ENCODE data around the gene SLC27A3. TPM values are rescaled to one million over a fixed set of nuclear protein-coding genes. Genes with fewer than 3 reads are reported as not detected.

SLC27A3 gene
- polyA plus RNA-seq, 1 donor from 2014 or later: 30.6 TPM

DNA sequence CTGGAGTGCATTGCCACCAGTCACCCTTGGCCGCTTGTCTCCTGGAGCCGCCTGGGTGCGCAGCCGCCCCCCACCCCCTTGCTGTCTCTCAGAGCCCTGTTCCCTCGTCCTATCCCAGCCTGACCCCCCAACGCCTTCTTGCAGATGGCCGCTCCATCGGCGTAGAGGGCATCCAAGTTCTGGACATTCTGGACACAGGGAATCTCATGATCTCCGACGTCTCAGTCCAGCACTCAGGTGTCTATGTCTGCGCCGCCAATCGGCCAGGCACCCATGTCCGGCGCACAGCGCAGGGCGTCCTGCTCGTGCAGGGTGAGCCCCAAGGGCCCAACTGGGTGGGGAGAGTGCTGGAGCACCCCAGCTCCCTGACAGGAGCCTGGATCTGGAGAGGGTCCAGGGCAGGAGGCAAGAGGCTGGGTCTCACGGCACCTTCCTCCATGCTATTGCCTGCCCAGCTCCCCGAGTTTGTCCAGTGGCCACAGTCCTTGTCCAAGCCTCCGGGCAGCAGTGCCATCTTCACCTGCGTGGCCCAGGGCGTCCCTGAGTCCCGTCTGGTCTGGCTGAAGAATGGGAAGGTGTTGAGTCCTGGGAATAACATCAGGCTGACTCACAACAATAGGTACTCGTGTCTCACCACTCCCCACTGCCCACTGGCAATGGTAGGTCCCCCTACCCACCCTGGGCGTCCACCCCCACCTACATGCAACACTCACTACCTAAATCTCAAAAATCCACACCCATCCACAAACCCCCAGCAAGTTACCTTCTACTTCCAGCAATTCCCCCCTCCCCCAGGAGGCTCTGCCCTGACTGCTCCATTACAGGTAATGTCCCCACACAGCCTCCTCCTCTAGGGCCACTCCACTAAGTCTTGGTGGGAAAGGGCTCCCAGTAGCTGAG, 24.6 kb downstream of the SLC27A3 start:
- no peaks in the 10 kb centered on the region for H3K9me3 ChIP-seq (ENCODE audit: low read length)
- no peaks in the 10 kb centered on the region for H3K27me3 ChIP-seq (ENCODE audit: insufficient read depth, low read depth, low read length)
- no peak overlapping the region for H3K27ac ChIP-seq (ENCODE audit: low read length)
- no peak overlapping the region for H3K9ac ChIP-seq (ENCODE audit: low read length)
- no peak overlapping the region for H3K4me3 ChIP-seq (ENCODE audit: low read length)
- no peaks in the 10 kb centered on the region for H3K79me2 ChIP-seq (replicated peaks; ENCODE audit: insufficient read depth, low read length)
- no peaks in the 10 kb centered on the region for H3F3A ChIP-seq (ENCODE audit: insufficient read depth, low read length, poor library complexity, severe bottlenecking)
- TF ChIP-seq EP300 (conservative IDR thresholded peaks at IDR 0.05; ENCODE audit: poor library complexity, severe bottlenecking) (no peak), CTCF (IDR thresholded peaks at IDR 0.05; ENCODE audit: poor library complexity, severe bottlenecking) (no peak), MXI1 (conservative IDR thresholded peaks at IDR 0.05; ENCODE audit: poor library complexity, severe bottlenecking) (no peak), SMC3 (conservative IDR thresholded peaks at IDR 0.05; ENCODE audit: poor library complexity) (no peak), EZH2 (IDR thresholded peaks at IDR 0.05; ENCODE audit: borderline replicate concordance, insufficient read depth, low read length, poor library complexity, severe bottlenecking) (no peak), RAD21 (conservative IDR thresholded peaks at IDR 0.05) (no peak)
- no peaks in the 10 kb centered on the region for H3K36me3 ChIP-seq (ENCODE audit: insufficient read depth, low read length)
- H3K9me2 ChIP-seq (ENCODE audit: insufficient read depth, low read length): no peaks in the 10 kb centered on the region
- H4K20me1 ChIP-seq (ENCODE audit: insufficient read depth): no peaks in the 10 kb centered on the region
- H2AFZ ChIP-seq (ENCODE audit: low read depth, low read length): no peak overlapping the region
- H3K4me2 ChIP-seq (ENCODE audit: low read length): no peak overlapping the region

GRCh38 chr1:153800516-153800915, 25.3 kb downstream of the SLC27A3 start:
- Histone ChIP-seq H2AFZ (ENCODE audit: low read depth, low read length) (no peak overlapping the region), H3K27ac (ENCODE audit: low read length) (no peak overlapping the region), H3K9ac (ENCODE audit: low read length) (no peak overlapping the region), H3K4me3 (ENCODE audit: low read length) (no peak overlapping the region), H4K20me1 (ENCODE audit: insufficient read depth) (no peaks in the 10 kb centered on the region), H3K9me2 (ENCODE audit: insufficient read depth, low read length) (no peaks in the 10 kb centered on the region), H3F3A (ENCODE audit: insufficient read depth, low read length, poor library complexity, severe bottlenecking) (no peaks in the 10 kb centered on the region), H3K9me3 (ENCODE audit: low read length) (no peaks in the 10 kb centered on the region), H3K4me2 (ENCODE audit: low read length) (no peak overlapping the region), H3K27me3 (ENCODE audit: insufficient read depth, low read depth, low read length) (no peaks in the 10 kb centered on the region), H3K79me2 (replicated peaks; ENCODE audit: insufficient read depth, low read length) (no peaks in the 10 kb centered on the region), H3K36me3 (ENCODE audit: insufficient read depth, low read length) (no peaks in the 10 kb centered on the region)
- TF ChIP-seq POLR2AphosphoS5 (IDR thresholded peaks at IDR 0.05) (no peak), TAF1 (IDR thresholded peaks at IDR 0.05; ENCODE audit: low read depth) (no peak), EZH2 (IDR thresholded peaks at IDR 0.05; ENCODE audit: borderline replicate concordance, insufficient read depth, low read length, poor library complexity, severe bottlenecking) (no peak), CTCF (IDR thresholded peaks at IDR 0.05; ENCODE audit: poor library complexity, severe bottlenecking) (no peak), SMC3 (conservative IDR thresholded peaks at IDR 0.05; ENCODE audit: poor library complexity) (no peak), EP300 (conservative IDR thresholded peaks at IDR 0.05; ENCODE audit: poor library complexity, severe bottlenecking) (no peak), REST (IDR thresholded peaks at IDR 0.05; ENCODE audit: borderline replicate concordance) (no peak), MXI1 (conservative IDR thresholded peaks at IDR 0.05; ENCODE audit: poor library complexity, severe bottlenecking) (no peak), RAD21 (conservative IDR thresholded peaks at IDR 0.05) (no peak)

Data from neural cell (in vitro differentiated cells).